Measurements from ENCODE around the gene DISC1.
A peak's percentile ranks its signal among the peaks of the same experiment; 100 is the strongest.
"Not testable (repeated sequence)": the region's sequence is repeated elsewhere in the genome, so short reads cannot be mapped to it uniquely, and the experiment has no call there.

DISC1 gene

DNA sequence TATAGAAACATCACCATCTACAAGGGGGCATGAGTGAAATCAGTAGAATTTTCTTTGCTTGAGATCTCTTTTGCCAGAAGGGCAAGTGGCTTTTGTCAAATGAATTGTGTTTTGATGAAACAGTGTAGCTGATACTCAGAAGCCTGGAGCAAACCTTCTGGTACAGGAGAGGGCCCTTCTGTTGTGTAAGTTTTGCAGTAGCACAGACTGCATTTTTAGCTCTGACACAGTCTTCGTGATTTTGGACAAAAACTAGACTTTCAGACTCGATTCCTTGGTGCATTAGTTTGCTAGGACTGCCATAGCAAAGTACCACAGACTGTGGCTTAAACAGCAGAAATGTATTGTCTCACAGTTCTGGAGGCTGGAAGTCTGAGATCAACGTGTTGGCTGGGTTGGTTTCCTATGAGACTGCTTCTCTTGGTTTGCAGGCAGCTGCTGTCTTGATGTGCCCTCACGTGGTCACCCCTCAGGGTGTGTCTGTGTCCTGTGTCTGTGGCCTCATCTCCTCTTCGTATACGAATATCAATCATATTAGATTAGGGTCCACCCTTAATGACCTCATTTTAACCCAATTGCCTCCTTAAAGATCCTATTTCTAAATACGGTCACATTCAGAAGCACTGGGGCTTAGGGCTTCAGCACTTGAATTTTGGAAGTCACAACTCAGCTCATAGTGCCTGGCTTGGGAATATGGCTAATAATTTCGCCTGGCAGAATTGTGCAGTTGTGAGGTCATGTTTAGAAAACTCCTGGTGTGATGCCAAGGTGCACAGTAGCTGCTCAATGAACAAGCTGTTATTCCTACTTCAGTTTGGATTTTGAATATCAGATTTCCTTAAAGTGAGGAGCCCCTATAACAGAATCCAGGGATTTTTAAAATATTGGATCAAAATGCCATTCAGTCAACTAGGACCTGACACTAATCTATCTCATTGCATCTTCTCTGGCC lies 21.2 kb upstream of the DISC1 start:
- no peak for DNase-seq (ENCODE audit: low read depth in 2 of 3, low spot score in 2 of 3)

DNA sequence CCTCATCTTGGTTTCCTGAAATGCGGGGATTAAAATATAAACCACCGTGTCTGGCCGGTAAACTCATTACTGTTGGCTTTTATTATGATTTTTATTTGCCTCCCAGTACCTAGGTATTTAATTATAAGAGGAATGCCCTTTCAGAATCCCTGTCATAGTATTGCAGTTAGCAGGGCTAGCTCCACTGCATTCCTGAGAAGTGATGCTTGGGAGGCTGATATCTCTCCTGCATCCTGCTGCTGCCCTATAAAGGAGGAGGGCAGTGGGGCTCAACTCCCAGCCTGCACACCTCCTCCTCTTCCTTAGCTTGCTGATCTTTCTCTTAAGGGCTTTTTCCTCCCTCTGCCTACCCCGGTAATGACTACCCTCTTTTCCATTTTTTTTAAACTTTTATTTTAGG lies 19.9 kb upstream of the DISC1 start:
- DNase-seq (ENCODE audit: low read depth in 2 of 3, low spot score in 2 of 3): no peak

DNA sequence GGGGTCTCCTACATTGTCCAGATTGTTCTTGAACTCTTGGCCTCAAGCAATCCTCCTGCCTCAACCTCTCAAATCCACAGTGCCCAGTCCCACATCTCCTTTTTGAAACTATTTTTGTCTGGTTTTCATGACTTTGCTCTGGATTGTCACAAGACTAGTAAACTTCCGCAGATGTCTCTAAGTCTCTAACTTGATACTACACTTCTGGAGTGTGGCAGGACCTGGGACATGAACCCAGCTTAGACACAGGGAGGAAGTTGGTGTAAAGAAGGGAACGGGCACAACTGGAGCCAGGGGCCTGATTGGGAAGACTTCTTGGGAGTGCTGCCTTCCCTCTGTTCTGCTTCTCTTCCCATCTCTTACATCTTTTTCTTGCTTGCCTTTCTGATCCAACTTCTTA lies 16.2 kb upstream of the DISC1 start:
- DNase-seq (ENCODE audit: low read depth in 2 of 3, low spot score in 2 of 3): no peak

DNA sequence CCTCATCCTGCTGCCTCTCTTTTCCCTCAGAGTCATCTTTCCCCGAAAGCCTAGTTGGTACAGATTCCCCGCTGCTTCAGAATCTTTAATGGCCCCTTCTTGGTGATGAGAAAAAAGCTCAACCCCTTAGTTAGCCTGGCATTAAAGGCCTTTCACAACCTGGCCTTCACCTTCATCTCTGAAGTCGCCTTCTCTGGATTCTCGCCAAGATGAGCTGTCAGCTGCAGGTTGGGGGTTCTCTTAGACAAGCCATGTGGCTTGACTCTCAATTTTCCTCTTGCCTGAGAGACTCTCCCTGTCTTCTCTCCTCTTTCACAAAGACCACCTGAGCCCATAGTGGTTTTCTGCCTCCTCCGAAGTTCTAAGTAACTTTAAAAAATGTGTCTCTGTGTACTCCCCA lies 15.5 kb upstream of the DISC1 start:
- no peak for DNase-seq (ENCODE audit: low read depth in 2 of 3, low spot score in 2 of 3)

DNA sequence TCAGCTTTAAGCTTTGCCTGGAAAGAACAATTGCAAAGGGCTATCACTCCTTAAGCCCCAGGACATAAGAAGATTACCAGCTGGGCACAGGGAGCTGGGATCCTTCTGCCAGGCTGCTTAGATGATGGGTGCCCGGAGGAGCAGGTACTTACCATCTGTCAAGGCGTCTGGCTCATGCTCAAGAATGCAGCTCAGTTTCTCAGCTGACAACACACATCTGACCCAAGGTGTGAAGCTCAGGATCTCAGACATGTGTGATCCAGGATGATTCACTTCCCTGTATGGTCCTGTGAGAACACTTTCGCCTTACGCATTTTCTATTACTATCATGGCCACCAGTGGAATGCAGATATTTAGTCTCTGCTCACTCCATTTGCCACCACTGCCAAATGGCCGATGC lies 14.7 kb upstream of the DISC1 start:
- no peak for DNase-seq (ENCODE audit: low read depth in 2 of 3, low spot score in 2 of 3)

DNA sequence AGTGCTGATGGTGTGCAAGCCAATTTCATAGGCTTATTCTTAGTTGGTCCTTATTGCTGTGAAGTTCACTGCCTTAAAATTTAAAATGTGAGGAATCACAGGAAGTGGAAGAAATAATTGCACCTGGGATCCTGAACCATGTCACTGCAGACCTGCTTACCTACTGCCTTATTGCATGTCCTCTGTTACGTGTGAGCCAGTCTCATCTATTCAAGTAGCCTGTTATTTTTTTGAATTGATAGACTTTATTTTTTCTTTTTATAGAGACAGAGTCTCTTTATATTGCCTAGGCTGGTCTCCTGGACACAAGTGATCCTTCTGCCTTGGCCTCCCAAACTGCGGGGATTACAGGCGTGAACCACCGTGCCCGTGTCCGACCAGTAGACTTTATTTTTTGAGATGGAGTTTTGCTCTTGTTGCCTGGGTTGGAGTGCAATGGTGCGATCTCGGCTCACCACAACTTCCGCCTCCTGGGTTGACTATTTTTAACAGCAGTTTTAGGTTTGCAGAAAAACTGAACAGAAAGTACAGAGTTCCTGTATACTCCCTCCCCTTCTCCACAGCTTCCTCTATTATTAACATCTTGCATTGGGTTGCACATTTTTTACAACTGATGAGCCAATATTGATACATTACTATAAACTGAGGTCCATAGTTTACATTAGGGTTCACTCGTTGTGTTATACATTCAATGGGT lies 14.0 kb upstream of the DISC1 start:
- DNase-seq (ENCODE audit: low read depth in 2 of 3, low spot score in 2 of 3): no peak

- no peak for DNase-seq (ENCODE audit: low read depth in 2 of 3, low spot score in 2 of 3)
These were observed 12.9 kb upstream of the DISC1 start for GRCh38 chr1:231613419-231614349.

DNA sequence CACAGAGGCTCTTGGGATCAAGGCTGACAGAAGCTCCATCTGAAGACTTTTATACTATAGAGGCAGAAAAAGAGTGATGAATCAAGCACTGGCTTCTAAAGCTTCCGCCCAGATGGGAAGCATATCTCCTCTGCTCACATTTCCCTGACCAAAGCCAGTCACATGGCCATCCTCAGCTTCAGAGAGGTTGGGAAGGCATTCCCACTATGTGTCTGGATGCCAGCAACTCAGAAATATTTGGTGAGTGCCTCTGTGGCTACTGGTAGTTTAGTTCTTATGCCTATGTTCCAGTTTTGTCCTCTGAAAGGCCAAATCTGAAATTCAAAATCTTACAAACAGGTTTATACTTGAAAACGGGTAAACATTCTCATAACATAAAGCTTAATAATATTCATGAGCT lies 9.9 kb upstream of the DISC1 start:
- DNase-seq (ENCODE audit: low read depth in 2 of 3, low spot score in 2 of 3): no peak

DNA sequence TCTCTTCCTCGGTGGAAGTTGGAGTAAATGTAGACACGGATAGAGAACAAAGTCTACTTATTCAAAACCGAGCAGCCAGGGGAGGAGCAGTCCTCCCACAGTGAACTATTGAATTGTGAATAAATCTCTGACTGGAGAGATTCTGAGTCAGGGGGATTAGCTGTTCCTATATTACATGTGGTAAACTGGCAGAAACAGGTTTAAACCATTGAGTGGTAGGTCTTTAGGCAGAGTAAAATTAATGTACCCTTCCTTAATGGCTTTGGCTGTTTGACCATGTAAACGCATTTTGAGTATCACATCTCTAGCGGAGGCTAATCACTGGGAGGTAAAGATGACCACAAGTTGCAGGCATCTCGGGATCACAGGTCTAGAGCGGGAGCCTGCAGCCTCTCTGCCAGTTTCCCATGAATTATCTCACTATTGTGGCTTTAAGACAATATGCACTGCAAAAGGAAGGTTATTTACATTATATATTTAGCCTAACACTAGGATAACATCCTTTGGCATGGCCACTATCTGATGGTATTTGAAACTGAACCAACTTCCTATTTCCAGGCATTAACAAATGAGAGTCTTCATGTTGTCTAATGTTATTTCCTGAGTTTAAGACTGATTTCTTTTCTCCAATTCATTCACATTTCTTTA lies 7.9 kb upstream of the DISC1 start:
- DNase-seq (ENCODE audit: low read depth in 2 of 3, low spot score in 2 of 3): no peak

DNA sequence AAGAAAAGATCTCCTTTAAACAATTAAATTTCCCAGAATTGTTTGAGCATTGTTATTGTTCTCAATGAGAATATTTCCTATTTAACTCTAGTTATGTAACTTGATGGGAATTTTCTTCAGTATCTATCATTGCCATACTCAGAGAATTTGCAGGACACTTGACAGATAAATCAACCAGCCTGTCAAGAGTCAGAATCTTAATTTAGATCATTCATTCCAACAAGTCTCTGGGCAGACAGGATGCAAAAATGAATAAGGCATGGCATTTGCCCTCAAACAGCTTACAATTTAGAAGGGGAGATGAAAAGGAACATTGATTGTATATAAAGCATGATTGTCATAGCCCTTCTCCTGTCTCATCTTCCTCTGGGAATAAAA lies 7.3 kb upstream of the DISC1 start:
- no peak for DNase-seq (ENCODE audit: low read depth in 2 of 3, low spot score in 2 of 3)

DNA sequence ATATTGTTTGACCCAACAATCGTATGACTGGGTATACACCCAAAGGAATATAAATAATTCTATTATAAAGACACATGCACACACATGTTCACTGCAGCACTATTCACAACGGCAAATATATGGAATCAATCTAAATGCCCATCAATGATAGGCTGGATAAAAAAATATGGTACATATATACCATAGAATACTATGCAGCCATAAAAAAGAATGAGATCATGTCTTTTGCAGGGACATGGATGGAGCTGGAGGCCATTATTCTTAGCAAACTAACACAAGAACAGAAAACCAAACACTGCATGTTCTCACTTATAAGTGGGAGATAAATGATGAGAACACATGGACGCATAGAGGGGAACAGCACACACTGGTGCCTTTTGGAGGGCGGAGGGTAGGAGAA lies 1.5 kb upstream of the DISC1 start:
- DNase-seq (ENCODE audit: low read depth in 2 of 3, low spot score in 2 of 3): not testable (repeated sequence)

DNA sequence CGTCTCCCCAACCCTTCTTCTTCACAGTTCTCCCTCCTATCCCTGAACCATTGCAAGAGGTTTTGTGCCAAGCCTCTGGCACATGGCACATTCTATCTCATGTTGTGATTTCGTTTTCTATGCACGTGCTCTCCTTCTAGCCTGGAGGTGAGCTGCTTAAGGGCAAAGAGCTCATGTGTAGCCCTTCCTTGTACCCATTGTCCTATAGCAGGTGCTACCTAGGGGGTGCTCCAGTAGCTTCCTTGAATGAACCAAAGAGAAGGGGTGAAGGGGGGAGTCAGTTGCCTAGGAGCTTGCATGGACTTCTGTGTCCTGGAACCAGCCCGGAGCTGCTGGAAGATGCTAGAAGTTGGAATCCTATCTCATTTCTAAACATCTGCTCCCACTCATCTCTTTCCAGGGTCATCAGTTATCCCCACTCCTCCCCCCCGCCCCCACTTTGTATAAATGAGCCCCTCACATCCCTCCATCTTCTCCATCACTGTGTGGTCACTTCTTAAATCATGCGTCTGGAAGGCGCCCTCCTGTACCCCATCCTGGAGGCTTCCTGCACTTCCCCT lies 535 bp upstream of the DISC1 start:
- DNase-seq (ENCODE audit: low read depth in 2 of 3, low spot score in 2 of 3): no peak

DNA sequence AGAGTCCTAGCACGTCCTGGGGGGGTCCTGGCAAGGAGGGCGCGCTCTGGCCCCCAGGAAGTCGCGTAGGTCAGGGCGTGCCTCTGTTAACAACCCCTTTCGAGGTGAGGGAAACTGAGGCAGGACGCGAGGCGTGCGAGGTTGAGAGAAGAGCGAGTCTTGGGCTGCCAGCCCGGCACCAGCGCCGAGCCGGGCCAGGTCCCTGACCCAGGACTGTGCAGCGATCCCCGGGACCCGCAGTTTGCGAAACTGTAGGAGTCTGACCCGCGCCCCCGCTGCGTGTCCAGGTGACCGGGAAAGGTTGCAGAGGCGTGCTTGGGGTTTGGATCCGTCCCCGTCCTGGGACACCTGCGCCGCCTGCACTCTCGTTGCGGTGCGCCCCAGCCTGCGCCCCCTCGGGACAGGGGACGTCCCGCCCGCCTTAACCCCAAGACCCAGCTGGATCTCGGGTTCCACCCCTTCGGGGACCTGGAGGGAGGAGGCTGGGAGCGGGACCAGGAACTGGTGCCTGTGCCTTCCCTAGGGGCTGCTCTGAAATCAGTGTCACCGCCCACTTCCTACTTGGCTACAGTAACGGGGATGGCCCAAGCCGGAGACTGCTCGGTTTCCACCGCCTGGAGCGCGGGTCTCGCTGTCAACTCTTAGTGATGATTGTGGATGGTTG lies 493 bp downstream of the DISC1 start:
- DNase-seq (ENCODE audit: low read depth in 2 of 3, low spot score in 2 of 3): no peak

- peak in 1 of 3 experiments; percentile 41 for DNase-seq (ENCODE audit: low read depth in 2 of 3, low spot score in 2 of 3)
These were observed 1.8 kb downstream of the DISC1 start for GRCh38 chr1:231628207-231628876.

DNA sequence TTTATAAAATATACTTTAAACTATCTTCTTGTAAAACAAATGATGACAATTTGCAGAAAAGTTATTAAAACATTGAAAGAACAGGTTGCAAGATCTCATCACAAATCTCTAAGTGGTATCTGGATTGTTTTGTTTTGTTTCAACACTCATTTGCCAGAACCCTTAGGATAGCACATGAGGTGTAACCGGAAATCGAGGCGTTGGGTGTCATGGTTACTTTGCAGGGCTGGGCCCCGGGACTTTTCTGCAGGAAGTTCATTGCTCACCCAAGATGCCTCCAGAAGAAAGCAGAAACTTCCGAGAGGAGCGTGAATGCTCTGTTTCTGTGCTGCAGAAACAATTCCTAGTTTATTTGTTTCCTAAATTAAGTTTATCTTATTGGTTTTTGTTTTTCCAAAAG lies 2.5 kb downstream of the DISC1 start:
- no peak for DNase-seq (ENCODE audit: low read depth in 2 of 3, low spot score in 2 of 3)

DNA sequence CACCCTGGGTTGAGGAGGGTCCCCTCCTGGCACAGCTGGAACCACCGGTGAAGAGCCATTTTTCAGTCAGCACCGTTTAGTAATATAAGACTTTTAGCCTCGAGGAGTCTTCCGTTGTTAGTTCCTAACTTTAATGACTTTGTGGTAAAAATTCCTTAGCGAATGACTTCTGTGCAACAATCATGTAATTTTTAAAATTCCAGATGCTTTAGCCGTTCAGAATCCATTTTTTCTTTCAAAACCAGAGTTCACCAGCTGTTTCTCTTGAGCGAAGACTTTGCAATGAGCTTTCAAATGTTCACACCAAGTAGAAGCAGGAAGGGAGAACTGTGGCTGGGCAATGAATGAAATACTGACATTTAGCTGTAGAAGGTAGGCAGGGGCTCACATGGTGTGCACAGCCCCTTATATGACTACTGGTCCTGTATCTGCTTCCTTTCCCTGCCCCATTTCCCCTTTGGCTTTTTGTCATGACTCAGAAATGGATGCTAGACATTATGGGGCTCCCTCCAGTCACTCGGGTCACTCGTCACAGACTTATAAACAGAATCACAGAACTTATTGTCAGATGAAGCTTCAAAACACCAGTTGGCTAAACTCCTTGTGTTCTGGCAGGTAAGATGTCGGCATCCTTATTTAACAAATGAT lies 4.1 kb downstream of the DISC1 start:
- no peak for DNase-seq (ENCODE audit: low read depth in 2 of 3, low spot score in 2 of 3)

GRCh38 chr1:231631717-231632116 lies 5.1 kb downstream of the DISC1 start:
- DNase-seq (ENCODE audit: low read depth in 2 of 3, low spot score in 2 of 3): no peak

GRCh38 chr1:231632119-231632518 lies 5.5 kb downstream of the DISC1 start:
- DNase-seq (ENCODE audit: low read depth in 2 of 3, low spot score in 2 of 3): no peak
